Activated CD4-positive, alpha-beta T cell treated with anti-CD3 and anti-CD28 coated beads, Interleukin-2, amount 10 ng/mL, durations not matched to agents 24 days and 14 days (primary cell): ENCODE results near the gene BMPR1A. TPM values are rescaled to one million over a fixed set of nuclear protein-coding genes. Genes with fewer than 3 reads are reported as not detected.
"Not testable (repeated sequence)": the region's sequence is repeated elsewhere in the genome, so short reads cannot be mapped to it uniquely, and the experiment has no call there.

ENCODE experiments used
- DNase-seq: peaks from one replicate; pipeline ENCODE4 v3.0.0; 2022
- H3K27ac Mint-ChIP-seq: one replicate; pipeline ENCODE4 v1.8.0; 2022; ENCODE audit warnings: mild to moderate bottlenecking, mixed read lengths
- H3K27me3 Mint-ChIP-seq: one replicate; pipeline ENCODE4 v1.8.0; 2022; ENCODE audit warnings: mixed read lengths
- H3K36me3 Mint-ChIP-seq: one replicate; pipeline ENCODE4 v1.8.0; 2022; ENCODE audit warnings: low read depth, mild to moderate bottlenecking, mixed read lengths
- H3K4me1 Mint-ChIP-seq: one replicate; pipeline ENCODE4 v1.8.0; 2021; ENCODE audit warnings: mixed read lengths
- H3K4me3 Mint-ChIP-seq: one replicate; pipeline ENCODE4 v1.8.0; 2022; ENCODE audit warnings: mild to moderate bottlenecking, moderate library complexity, mixed read lengths
- H3K9me3 Mint-ChIP-seq: one replicate; pipeline ENCODE4 v1.8.0; 2021; ENCODE audit warnings: mixed read lengths
- intact Hi-C: fragments of 100-400 bp; cut with micrococcal nuclease; formaldehyde crosslinking; loops from one replicate; pipeline ENCODE4 v1.15.1; 2023
- total RNA-seq: library from RNA; stranded (reverse); gene quantifications from 2 replicates; pipeline ENCODE4 v1.2.3, GENCODE V29; 2022

BMPR1A gene
- total RNA-seq, 1 donor from 2014 or later = 10.5 TPM

GRCh38 chr10:86861351-86861750 is 104.9 kb downstream of the BMPR1A start:
- DNase-seq = no peak
- Mint-ChIP-seq H3K27me3 (no peaks in the 10 kb centered on the region), H3K36me3 (no peaks in the 10 kb centered on the region), H3K27ac (no peak overlapping the region), H3K4me1 (no peaks in the 10 kb centered on the region), H3K9me3 (no peaks in the 10 kb centered on the region), H3K4me3 (no peak overlapping the region)
- intact Hi-C loops = no loop called here

GRCh38 chr10:86862373-86862772 is 106.0 kb downstream of the BMPR1A start:
- no peaks in the 10 kb centered on the region for H3K4me1 Mint-ChIP-seq
- no peak overlapping the region for H3K4me3 Mint-ChIP-seq
- no peaks in the 10 kb centered on the region for H3K9me3 Mint-ChIP-seq
- intact Hi-C loops = no loop called here
- no peaks in the 10 kb centered on the region for H3K27me3 Mint-ChIP-seq
- H3K27ac Mint-ChIP-seq = no peak overlapping the region
- no peaks in the 10 kb centered on the region for H3K36me3 Mint-ChIP-seq
- no peak for DNase-seq

- Mint-ChIP-seq H3K4me3 (no peak overlapping the region), H3K36me3 (no peaks in the 10 kb centered on the region), H3K9me3 (no peaks in the 10 kb centered on the region), H3K27me3 (no peaks in the 10 kb centered on the region), H3K4me1 (no peaks in the 10 kb centered on the region), H3K27ac (no peak overlapping the region)
- intact Hi-C loops = no loop called here
- DNase-seq = no peak
Observed at GRCh38 chr10:86862786-86863483, 106.5 kb downstream of the BMPR1A start.

- Mint-ChIP-seq H3K27ac (no peak overlapping the region), H3K4me3 (no peak overlapping the region), H3K9me3 (no peaks in the 10 kb centered on the region), H3K36me3 (no peaks in the 10 kb centered on the region), H3K27me3 (no peaks in the 10 kb centered on the region), H3K4me1 (no peaks in the 10 kb centered on the region)
- intact Hi-C loops = no loop called here
- no peak for DNase-seq
Observed at GRCh38 chr10:86863484-86863842, 107.0 kb downstream of the BMPR1A start.

- H3K36me3 Mint-ChIP-seq, H3K4me1 Mint-ChIP-seq, H3K27ac Mint-ChIP-seq, DNase-seq, H3K4me3 Mint-ChIP-seq, H3K9me3 Mint-ChIP-seq, intact Hi-C loops, H3K27me3 Mint-ChIP-seq: not testable (repeated sequence)
Observed at GRCh38 chr10:86865011-86865811, 108.8 kb downstream of the BMPR1A start.

GRCh38 chr10:86867149-86867548 is 110.7 kb downstream of the BMPR1A start:
- intact Hi-C loops = no loop called here
- Mint-ChIP-seq H3K27ac (no peak overlapping the region), H3K36me3 (no peaks in the 10 kb centered on the region), H3K27me3 (no peaks in the 10 kb centered on the region), H3K9me3 (no peaks in the 10 kb centered on the region), H3K4me1 (no peaks in the 10 kb centered on the region), H3K4me3 (no peak overlapping the region)
- no peak for DNase-seq

- Mint-ChIP-seq H3K27me3 (no peaks in the 10 kb centered on the region), H3K36me3 (no peaks in the 10 kb centered on the region), H3K4me1 (no peaks in the 10 kb centered on the region), H3K4me3 (no peak overlapping the region), H3K27ac (no peak overlapping the region), H3K9me3 (no peaks in the 10 kb centered on the region)
- intact Hi-C loops = no loop called here
- DNase-seq = no peak
Observed at GRCh38 chr10:86868353-86868752, 111.9 kb downstream of the BMPR1A start.

- no peaks in the 10 kb centered on the region for H3K9me3 Mint-ChIP-seq
- DNase-seq = no peak
- no peak overlapping the region for H3K4me3 Mint-ChIP-seq
- H3K27ac Mint-ChIP-seq = no peak overlapping the region
- no peaks in the 10 kb centered on the region for H3K4me1 Mint-ChIP-seq
- intact Hi-C loops = no loop called here
- H3K27me3 Mint-ChIP-seq = no peaks in the 10 kb centered on the region
- H3K36me3 Mint-ChIP-seq = no peaks in the 10 kb centered on the region
Observed at GRCh38 chr10:86870679-86871078, 114.3 kb downstream of the BMPR1A start.

DNA sequence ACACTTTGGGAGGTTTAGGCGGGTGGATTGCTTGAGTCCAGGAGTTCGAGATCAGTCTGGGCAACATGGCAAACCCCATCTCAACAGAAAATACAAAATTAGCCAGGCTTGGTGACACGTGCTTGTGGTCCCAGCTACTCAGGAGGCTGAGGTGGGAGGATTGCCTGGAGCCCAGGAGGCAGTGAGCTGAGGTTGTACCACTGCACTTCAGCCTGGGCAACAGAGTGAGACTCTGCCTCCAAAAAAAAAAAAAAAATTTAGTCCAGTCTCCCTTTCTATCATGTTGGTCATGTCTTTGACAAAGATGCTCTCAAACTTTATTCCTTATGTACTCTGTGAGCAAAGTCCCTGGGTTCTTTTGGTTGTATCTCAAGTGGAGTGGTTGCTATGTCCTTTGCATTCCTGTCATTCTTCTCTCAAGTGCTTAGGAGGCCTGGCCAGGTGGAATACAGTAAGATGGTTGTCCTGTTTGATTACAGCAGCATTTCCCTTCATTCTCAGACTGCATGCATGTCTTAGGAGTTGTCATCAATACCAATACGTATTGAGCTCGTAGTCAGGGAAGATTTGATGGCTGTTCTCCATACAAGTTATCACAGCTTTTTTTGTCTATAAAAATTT is 115.3 kb downstream of the BMPR1A start:
- Mint-ChIP-seq H3K27ac (no peak overlapping the region), H3K27me3 (no peaks in the 10 kb centered on the region), H3K36me3 (no peaks in the 10 kb centered on the region), H3K4me3 (no peak overlapping the region), H3K9me3 (no peaks in the 10 kb centered on the region), H3K4me1 (no peaks in the 10 kb centered on the region)
- DNase-seq = no peak
- intact Hi-C loops = no loop called here

DNA sequence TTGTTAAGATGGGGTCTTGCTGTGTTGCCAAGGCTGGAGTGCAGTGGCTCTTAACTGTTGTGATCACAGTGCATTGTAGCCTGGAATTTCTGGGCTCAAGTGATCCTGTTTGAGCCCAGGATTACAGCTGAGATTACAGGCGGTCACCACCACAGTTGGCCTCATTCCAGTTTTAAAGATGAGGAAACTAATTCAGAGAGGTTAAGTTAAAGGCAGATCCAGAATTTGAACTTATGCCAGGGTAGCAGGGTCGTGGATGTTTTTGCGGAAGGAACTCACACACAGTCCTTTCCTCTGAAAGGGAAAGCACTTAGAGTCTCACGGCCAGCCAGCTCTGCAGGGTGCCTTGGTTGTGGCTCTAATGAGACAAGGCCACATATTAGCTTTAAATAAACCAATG is 116.3 kb downstream of the BMPR1A start:
- intact Hi-C loops = no loop called here
- no peak overlapping the region for H3K27ac Mint-ChIP-seq
- no peaks in the 10 kb centered on the region for H3K4me1 Mint-ChIP-seq
- no peaks in the 10 kb centered on the region for H3K27me3 Mint-ChIP-seq
- no peaks in the 10 kb centered on the region for H3K36me3 Mint-ChIP-seq
- no peaks in the 10 kb centered on the region for H3K9me3 Mint-ChIP-seq
- H3K4me3 Mint-ChIP-seq = no peak overlapping the region
- no peak for DNase-seq

GRCh38 chr10:86876748-86877147 is 120.3 kb downstream of the BMPR1A start:
- Mint-ChIP-seq H3K36me3 (no peaks in the 10 kb centered on the region), H3K27me3 (no peaks in the 10 kb centered on the region), H3K4me3 (no peak overlapping the region), H3K4me1 (no peaks in the 10 kb centered on the region), H3K9me3 (no peaks in the 10 kb centered on the region), H3K27ac (no peak overlapping the region)
- intact Hi-C loops = no loop called here
- DNase-seq = no peak

- Mint-ChIP-seq H3K4me3 (no peak overlapping the region), H3K4me1 (no peaks in the 10 kb centered on the region), H3K27me3 (no peaks in the 10 kb centered on the region), H3K36me3 (no peaks in the 10 kb centered on the region), H3K9me3 (no peaks in the 10 kb centered on the region), H3K27ac (no peak overlapping the region)
- intact Hi-C loops = no loop called here
- DNase-seq = no peak
Observed at GRCh38 chr10:86878983-86879713, 122.7 kb downstream of the BMPR1A start.

DNA sequence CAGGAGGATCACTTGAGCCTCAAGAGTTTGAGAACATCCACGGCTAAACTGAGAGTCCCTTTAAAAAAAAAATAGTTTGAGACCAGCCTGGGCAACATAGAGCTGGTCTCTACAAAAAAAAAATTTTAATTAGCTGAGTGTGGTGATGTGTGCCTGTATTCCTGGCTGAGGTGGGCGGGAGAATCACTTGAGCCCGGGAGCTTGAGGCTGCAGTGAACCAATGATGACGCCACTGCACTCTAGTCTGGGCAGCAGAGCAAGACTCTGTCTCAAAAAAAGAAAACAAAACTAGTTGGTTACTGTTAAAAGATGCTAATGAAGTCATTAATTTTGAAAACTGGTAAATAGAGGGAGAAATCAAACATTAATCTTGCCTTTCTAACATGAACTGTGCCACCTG is 124.6 kb downstream of the BMPR1A start:
- Mint-ChIP-seq H3K4me3 (no peak overlapping the region), H3K27ac (no peak overlapping the region), H3K27me3 (no peaks in the 10 kb centered on the region), H3K9me3 (no peaks in the 10 kb centered on the region), H3K4me1 (no peaks in the 10 kb centered on the region), H3K36me3 (no peaks in the 10 kb centered on the region)
- DNase-seq = no peak
- intact Hi-C loops = no loop called here
